SK-N-SH (cell line): ENCODE data around the gene EFHD2. TPM values are rescaled to one million over a fixed set of nuclear protein-coding genes. Genes with fewer than 3 reads are reported as not detected.

Source experiments
- CTCF ChIA-PET: fragments of 300-600, 350-600 bp; formaldehyde crosslinking; extraction: SDS; loops from one replicate; lab custom pipeline; 2021; lab: Yijun Ruan, JAX
- POLR2A ChIA-PET: fragments of 350-600 bp; sonication (Branson Sonifier 250); formaldehyde crosslinking; extraction: SDS; loops from one replicate; lab custom pipeline; 2020; ENCODE audit warnings: antibody characterized with exemption, inconsistent platforms; lab: Yijun Ruan, JAX
- DNase-seq: peaks from one replicate; pipeline ENCODE4 v3.0.0; 2012
- H2AFZ ChIP-seq: fragments of 200-600 bp; sonication (generic); 2 replicates; pipeline ENCODE4 v1.8.1; 2016; ENCODE audit warnings: antibody characterized with exemption, mild to moderate bottlenecking, low read depth
- H3F3A ChIP-seq: fragments of 200-600 bp; sonication (generic); replicated peaks from 2 replicates; pipeline ENCODE3; 2016; ENCODE audit warnings: antibody characterized with exemption, mild to moderate bottlenecking; ENCODE audit not compliant: insufficient read depth
- H3K27ac ChIP-seq, 2 experiments: fragments of 200-500 bp in 1 of 2; fragments of 200-600 bp in 1 of 2; sonication (Bioruptor generic) in 1 of 2; sonication (generic), shearing (Covaris generic) in 1 of 2; 2 replicates each; pipeline versions ENCODE4 v1.5.1 to v1.6.1; 2014 to 2016; ENCODE audit warnings: low read depth in 2 of 2, inconsistent platforms in 1 of 2, low read length in 1 of 2, mild to moderate bottlenecking in 1 of 2, mixed read lengths in 1 of 2
- H3K27me3 ChIP-seq: fragments of 200-600 bp; sonication (generic), shearing (Covaris generic); 2 replicates; pipeline ENCODE4 v1.6.1; 2016; ENCODE audit warnings: mixed run types; ENCODE audit not compliant: insufficient read depth
- H3K36me3 ChIP-seq, 2 experiments: fragments of 200-500 bp in 1 of 2; fragments of 200-600 bp in 1 of 2; sonication (Bioruptor generic) in 1 of 2; sonication (generic) in 1 of 2; replicated peaks in 1 of 2; 2 replicates each; pipeline versions ENCODE3 to v1.5.1; 2014 to 2016; ENCODE audit warnings: low read length in 1 of 2, mild to moderate bottlenecking in 1 of 2; ENCODE audit not compliant: insufficient read depth in 2 of 2, control insufficient read depth in 1 of 2
- H3K4me1 ChIP-seq, 2 experiments: fragments of 200-500 bp in 1 of 2; fragments of 200-600 bp in 1 of 2; sonication (Bioruptor generic) in 1 of 2; sonication (generic), shearing (Covaris generic) in 1 of 2; 2 replicates each; pipeline versions ENCODE4 v1.5.1 to v1.6.1; 2014 to 2016; ENCODE audit warnings: low read depth in 1 of 2, low read length in 1 of 2, mixed run types in 1 of 2; ENCODE audit not compliant: insufficient read depth in 2 of 2, control insufficient read depth in 1 of 2
- H3K4me2 ChIP-seq: fragments of 200-600 bp; sonication (generic), shearing (Covaris generic); 2 replicates; pipeline ENCODE4 v1.6.1; 2017; ENCODE audit warnings: mixed run types
- H3K4me3 ChIP-seq, 2 experiments: fragments of 200-500 bp in 1 of 2; fragments of 200-600 bp in 1 of 2; sonication (Bioruptor generic) in 1 of 2; sonication (generic), shearing (Covaris generic) in 1 of 2; 2 replicates each; pipeline versions ENCODE4 v1.5.1 to v1.8.1; 2014 to 2016; ENCODE audit warnings: low read depth in 2 of 2, inconsistent platforms in 1 of 2, low read length in 1 of 2, mild to moderate bottlenecking in 1 of 2, mixed read lengths in 1 of 2, moderate library complexity in 1 of 2
- H3K79me2 ChIP-seq: fragments of 200-600 bp; sonication (generic); 2 replicates; pipeline ENCODE4 v1.8.1; 2017; ENCODE audit warnings: mild to moderate bottlenecking; ENCODE audit not compliant: insufficient read depth
- H3K9ac ChIP-seq: fragments of 200-600 bp; sonication (generic); 2 replicates; pipeline ENCODE4 v1.6.1; 2017; ENCODE audit warnings: mixed run types
- H3K9me2 ChIP-seq: fragments of 200-600 bp; sonication (generic); 2 replicates; pipeline ENCODE4 v1.6.1; 2017; ENCODE audit warnings: mixed run types
- H3K9me3 ChIP-seq: fragments of 200-600 bp; sonication (generic); 2 replicates; pipeline ENCODE4 v1.6.1; 2017; ENCODE audit warnings: mixed run types, mild to moderate bottlenecking, moderate library complexity
- H4K20me1 ChIP-seq: fragments of 200-600 bp; sonication (generic); 2 replicates; pipeline ENCODE4 v1.6.1; 2017; ENCODE audit warnings: mild to moderate bottlenecking, mixed run types; ENCODE audit not compliant: insufficient read depth
- CHD2 ChIP-seq: fragments of 150-350 bp; IDR thresholded peaks from 2 replicates; pipeline ENCODE4 v1.6.1; 2018; ENCODE audit warnings: low read length; ENCODE audit not compliant: partially characterized antibody
- ELF1 ChIP-seq: IDR thresholded peaks from 2 replicates; pipeline ENCODE4 v1.4.0; 2012
- EZH2phosphoT487 ChIP-seq: fragments of 200-600 bp; sonication (generic); IDR thresholded peaks from 2 replicates; pipeline ENCODE4 v1.6.1; 2017; ENCODE audit warnings: low read depth, mixed run types, mild to moderate bottlenecking, antibody characterized with exemption, moderate library complexity, borderline replicate concordance
- FOXJ3 ChIP-seq: sonication (generic); formaldehyde crosslinking; IDR thresholded peaks from 2 replicates; pipeline ENCODE4 v1.5.1; 2020; ENCODE audit warnings: mild to moderate bottlenecking, missing genetic modification reagents
- JUND ChIP-seq: IDR thresholded peaks from 2 replicates; pipeline ENCODE4 v1.4.0; 2012
- MXI1 ChIP-seq: IDR thresholded peaks from 2 replicates; pipeline ENCODE4 v1.6.1; 2012; ENCODE audit warnings: mild to moderate bottlenecking, low read depth, low read length, improper control_type of control experiment
- NFIC ChIP-seq: IDR thresholded peaks from 2 replicates; pipeline ENCODE4 v1.4.0; 2012; ENCODE audit warnings: borderline replicate concordance
- POLR2AphosphoS5 ChIP-seq: IDR thresholded peaks from 2 replicates; pipeline ENCODE4 v1.6.1; 2012; ENCODE audit warnings: low read depth, low read length
- RFX5 ChIP-seq: IDR thresholded peaks from 2 replicates; pipeline ENCODE4 v1.6.1; 2012; ENCODE audit warnings: mild to moderate bottlenecking, improper control_type of control experiment, low read length
- RXRA ChIP-seq: IDR thresholded peaks from 2 replicates; pipeline ENCODE4 v1.4.0; 2012; ENCODE audit warnings: low read depth, mild to moderate bottlenecking, borderline replicate concordance
- TAF1 ChIP-seq: IDR thresholded peaks from 2 replicates; pipeline ENCODE4 v1.6.1; 2012; ENCODE audit warnings: low read depth, mild to moderate bottlenecking, low read length, moderate library complexity, borderline replicate concordance
- TCF12 ChIP-seq: IDR thresholded peaks from 2 replicates; pipeline ENCODE4 v1.4.0; 2012
- TEAD4 ChIP-seq: IDR thresholded peaks from 2 replicates; pipeline ENCODE4 v1.4.0; 2012; ENCODE audit warnings: mild to moderate bottlenecking, borderline replicate concordance; ENCODE audit not compliant: insufficient read depth
- YY1 ChIP-seq: IDR thresholded peaks from 2 replicates; pipeline ENCODE4 v1.4.0; 2012; ENCODE audit warnings: low read depth, mild to moderate bottlenecking
- WGBS: methylation state at CpG from one replicate; pipeline ENCODE4 v1.1.6; 2017; ENCODE audit warnings: low lambda C conversion rate; 5-methylcytosine and 5-hydroxymethylcytosine counted together
- polyA plus RNA-seq, 3 experiments: library from polyadenylated mRNA; depleted of rRNA; stranded (reverse); fragments of >200 nt; gene quantifications; 2 replicates each; pipeline ENCODE4 v1.2.3, GENCODE V29; 2012
- TF ChIP-seq, protein P1 (sequence below): IDR thresholded peaks from 2 replicates; pipeline ENCODE4 v1.6.1; 2012; ENCODE audit warnings: mild to moderate bottlenecking, low read depth, low read length, moderate library complexity
- TF ChIP-seq, protein P2 (sequence below): IDR thresholded peaks from 2 replicates; pipeline ENCODE4 v1.4.0; 2012; ENCODE audit warnings: low read depth, borderline replicate concordance
- TF ChIP-seq, protein P3 (sequence below): fragments of 150-350 bp; IDR thresholded peaks from 2 replicates; pipeline ENCODE4 v1.6.1; 2016; ENCODE audit warnings: mild to moderate bottlenecking, low read depth, low read length
- TF ChIP-seq, protein P4 (sequence below): fragments of 200-600 bp; sonication (generic); IDR thresholded peaks from 2 replicates; pipeline ENCODE4 v1.6.1; 2017; ENCODE audit warnings: antibody characterized with exemption, mild to moderate bottlenecking, moderate library complexity
- TF ChIP-seq, protein P5 (sequence below): IDR thresholded peaks from 2 replicates; pipeline ENCODE4; 2012

The EFHD2 gene
- polyA plus RNA-seq, 1 of the 3 experiments (the other 2 are of a cell fraction): 59.8 TPM

DNA sequence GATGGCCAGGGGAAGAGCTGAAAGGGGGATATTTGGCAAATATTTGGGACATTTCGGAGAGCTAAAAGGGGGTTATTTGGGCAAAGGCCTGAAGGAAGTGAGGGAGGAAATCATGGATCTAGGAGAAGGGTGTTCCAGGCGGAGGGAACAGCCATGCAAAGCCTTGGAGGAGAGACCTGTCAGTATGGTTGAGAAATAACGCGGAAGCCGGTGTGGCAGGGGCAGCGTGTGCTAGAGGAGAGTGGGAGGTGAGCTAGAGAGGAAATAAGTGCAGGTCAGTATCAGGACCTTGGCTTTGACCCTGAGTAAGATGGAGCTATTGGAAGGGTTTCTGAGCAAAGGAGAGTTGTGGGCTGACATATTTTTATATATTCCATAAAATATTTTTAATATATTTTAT lies 31.6 kb downstream of the EFHD2 start:
- ChIA-PET POLR2A (no interaction called here), CTCF (interaction anchor here (1.3 to 4.7 kb wide), 2 partner anchors 10 to 118 kb away, joined by 20 to 28 read pairs; no protein-coding TSS in a partner anchor)
- Histone ChIP-seq H3K79me2 (no peaks in the 10 kb centered on the region), H4K20me1 (no peaks in the 10 kb centered on the region), H3K4me2 (no peak overlapping the region), H3K27me3 (no peaks in the 10 kb centered on the region), H3K9me3 (no peaks in the 10 kb centered on the region), H3K4me1 (peaks cover 0 to 3% of the 10 kb centered on the region in 2 experiments; a peak in 1 of 4 replicates)
- TF ChIP-seq POLR2AphosphoS5 (no peak), CHD2 (no peak), NFIC (no peak), EZH2phosphoT487 (no peak), JUND (no peak)
- TF ChIP-seq, protein P1, sequence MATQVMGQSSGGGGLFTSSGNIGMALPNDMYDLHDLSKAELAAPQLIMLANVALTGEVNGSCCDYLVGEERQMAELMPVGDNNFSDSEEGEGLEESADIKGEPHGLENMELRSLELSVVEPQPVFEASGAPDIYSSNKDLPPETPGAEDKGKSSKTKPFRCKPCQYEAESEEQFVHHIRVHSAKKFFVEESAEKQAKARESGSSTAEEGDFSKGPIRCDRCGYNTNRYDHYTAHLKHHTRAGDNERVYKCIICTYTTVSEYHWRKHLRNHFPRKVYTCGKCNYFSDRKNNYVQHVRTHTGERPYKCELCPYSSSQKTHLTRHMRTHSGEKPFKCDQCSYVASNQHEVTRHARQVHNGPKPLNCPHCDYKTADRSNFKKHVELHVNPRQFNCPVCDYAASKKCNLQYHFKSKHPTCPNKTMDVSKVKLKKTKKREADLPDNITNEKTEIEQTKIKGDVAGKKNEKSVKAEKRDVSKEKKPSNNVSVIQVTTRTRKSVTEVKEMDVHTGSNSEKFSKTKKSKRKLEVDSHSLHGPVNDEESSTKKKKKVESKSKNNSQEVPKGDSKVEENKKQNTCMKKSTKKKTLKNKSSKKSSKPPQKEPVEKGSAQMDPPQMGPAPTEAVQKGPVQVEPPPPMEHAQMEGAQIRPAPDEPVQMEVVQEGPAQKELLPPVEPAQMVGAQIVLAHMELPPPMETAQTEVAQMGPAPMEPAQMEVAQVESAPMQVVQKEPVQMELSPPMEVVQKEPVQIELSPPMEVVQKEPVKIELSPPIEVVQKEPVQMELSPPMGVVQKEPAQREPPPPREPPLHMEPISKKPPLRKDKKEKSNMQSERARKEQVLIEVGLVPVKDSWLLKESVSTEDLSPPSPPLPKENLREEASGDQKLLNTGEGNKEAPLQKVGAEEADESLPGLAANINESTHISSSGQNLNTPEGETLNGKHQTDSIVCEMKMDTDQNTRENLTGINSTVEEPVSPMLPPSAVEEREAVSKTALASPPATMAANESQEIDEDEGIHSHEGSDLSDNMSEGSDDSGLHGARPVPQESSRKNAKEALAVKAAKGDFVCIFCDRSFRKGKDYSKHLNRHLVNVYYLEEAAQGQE: no peak
- TF ChIP-seq, all 33 proteins: peak for 0
- H3F3A ChIP-seq: no peaks in the 10 kb centered on the region
- H3K9me2 ChIP-seq: no peaks in the 10 kb centered on the region
- no peak overlapping the region for H3K9ac ChIP-seq
- H2AFZ ChIP-seq: no peak overlapping the region
- no peak overlapping the region for H3K27ac ChIP-seq
- WGBS: 81% methylated on average over 6 of the region's 6 CpGs
- H3K36me3 ChIP-seq: no peaks in the 10 kb centered on the region
- H3K4me3 ChIP-seq: no peak overlapping the region
- DNase-seq: no peak

DNA sequence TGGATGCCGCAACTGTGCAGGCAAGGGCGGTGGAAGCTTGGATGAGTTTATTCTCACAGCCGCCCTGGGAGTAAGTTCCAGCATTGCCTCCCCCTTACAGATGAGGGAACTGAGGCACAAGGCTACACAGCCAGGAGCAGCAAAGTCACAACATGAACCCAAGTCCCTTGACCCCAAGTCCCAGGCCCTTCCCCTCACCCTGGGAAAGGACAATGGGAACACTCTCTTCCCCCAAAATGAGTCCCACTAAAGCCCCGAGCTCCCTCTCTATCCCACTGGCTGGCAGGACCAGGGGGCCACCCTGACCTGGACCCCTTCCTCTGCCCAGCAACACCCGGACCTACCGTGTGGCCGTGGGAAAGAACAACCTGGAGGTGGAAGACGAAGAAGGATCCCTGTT lies 32.4 kb downstream of the EFHD2 start:
- Histone ChIP-seq H3K9ac (no peak overlapping the region), H3K9me2 (no peaks in the 10 kb centered on the region), H4K20me1 (no peaks in the 10 kb centered on the region), H3K36me3 (no peaks in the 10 kb centered on the region), H3K9me3 (no peaks in the 10 kb centered on the region), H3K27me3 (no peaks in the 10 kb centered on the region), H3K27ac (no peak overlapping the region), H3K4me3 (no peak overlapping the region), H3K79me2 (no peaks in the 10 kb centered on the region), H3F3A (no peaks in the 10 kb centered on the region), H2AFZ (no peak overlapping the region), H3K4me1 (peaks cover 0 to 3% of the 10 kb centered on the region in 2 experiments; a peak in 1 of 4 replicates), H3K4me2 (no peak overlapping the region)
- POLR2A ChIA-PET: no interaction called here
- DNase-seq: no peak
- 89% methylated on average over 8 of the region's 8 CpGs for WGBS
- CTCF ChIA-PET: interaction anchor here (0.6 to 4.7 kb wide), 4 partner anchors 11 to 118 kb away, joined by 3 to 28 read pairs (median 12); no protein-coding TSS in a partner anchor
- TF ChIP-seq MXI1: no peak
- TF ChIP-seq, protein P2, sequence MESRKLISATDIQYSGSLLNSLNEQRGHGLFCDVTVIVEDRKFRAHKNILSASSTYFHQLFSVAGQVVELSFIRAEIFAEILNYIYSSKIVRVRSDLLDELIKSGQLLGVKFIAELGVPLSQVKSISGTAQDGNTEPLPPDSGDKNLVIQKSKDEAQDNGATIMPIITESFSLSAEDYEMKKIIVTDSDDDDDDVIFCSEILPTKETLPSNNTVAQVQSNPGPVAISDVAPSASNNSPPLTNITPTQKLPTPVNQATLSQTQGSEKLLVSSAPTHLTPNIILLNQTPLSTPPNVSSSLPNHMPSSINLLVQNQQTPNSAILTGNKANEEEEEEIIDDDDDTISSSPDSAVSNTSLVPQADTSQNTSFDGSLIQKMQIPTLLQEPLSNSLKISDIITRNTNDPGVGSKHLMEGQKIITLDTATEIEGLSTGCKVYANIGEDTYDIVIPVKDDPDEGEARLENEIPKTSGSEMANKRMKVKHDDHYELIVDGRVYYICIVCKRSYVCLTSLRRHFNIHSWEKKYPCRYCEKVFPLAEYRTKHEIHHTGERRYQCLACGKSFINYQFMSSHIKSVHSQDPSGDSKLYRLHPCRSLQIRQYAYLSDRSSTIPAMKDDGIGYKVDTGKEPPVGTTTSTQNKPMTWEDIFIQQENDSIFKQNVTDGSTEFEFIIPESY: no peak
- TF ChIP-seq EZH2phosphoT487: no peak
- TF ChIP-seq, protein P3, sequence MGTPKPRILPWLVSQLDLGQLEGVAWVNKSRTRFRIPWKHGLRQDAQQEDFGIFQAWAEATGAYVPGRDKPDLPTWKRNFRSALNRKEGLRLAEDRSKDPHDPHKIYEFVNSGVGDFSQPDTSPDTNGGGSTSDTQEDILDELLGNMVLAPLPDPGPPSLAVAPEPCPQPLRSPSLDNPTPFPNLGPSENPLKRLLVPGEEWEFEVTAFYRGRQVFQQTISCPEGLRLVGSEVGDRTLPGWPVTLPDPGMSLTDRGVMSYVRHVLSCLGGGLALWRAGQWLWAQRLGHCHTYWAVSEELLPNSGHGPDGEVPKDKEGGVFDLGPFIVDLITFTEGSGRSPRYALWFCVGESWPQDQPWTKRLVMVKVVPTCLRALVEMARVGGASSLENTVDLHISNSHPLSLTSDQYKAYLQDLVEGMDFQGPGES: no peak
- TF ChIP-seq RXRA: no peak
- TF ChIP-seq YY1: no peak
- TF ChIP-seq TCF12: no peak
- TF ChIP-seq RFX5: no peak
- no peak for TF ChIP-seq TAF1
- TF ChIP-seq, protein P4, sequence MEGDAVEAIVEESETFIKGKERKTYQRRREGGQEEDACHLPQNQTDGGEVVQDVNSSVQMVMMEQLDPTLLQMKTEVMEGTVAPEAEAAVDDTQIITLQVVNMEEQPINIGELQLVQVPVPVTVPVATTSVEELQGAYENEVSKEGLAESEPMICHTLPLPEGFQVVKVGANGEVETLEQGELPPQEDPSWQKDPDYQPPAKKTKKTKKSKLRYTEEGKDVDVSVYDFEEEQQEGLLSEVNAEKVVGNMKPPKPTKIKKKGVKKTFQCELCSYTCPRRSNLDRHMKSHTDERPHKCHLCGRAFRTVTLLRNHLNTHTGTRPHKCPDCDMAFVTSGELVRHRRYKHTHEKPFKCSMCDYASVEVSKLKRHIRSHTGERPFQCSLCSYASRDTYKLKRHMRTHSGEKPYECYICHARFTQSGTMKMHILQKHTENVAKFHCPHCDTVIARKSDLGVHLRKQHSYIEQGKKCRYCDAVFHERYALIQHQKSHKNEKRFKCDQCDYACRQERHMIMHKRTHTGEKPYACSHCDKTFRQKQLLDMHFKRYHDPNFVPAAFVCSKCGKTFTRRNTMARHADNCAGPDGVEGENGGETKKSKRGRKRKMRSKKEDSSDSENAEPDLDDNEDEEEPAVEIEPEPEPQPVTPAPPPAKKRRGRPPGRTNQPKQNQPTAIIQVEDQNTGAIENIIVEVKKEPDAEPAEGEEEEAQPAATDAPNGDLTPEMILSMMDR: no peak
- TF ChIP-seq ELF1: no peak
- no peak for TF ChIP-seq FOXJ3 (CRISPR knock-in tag)
- TF ChIP-seq, protein P5, sequence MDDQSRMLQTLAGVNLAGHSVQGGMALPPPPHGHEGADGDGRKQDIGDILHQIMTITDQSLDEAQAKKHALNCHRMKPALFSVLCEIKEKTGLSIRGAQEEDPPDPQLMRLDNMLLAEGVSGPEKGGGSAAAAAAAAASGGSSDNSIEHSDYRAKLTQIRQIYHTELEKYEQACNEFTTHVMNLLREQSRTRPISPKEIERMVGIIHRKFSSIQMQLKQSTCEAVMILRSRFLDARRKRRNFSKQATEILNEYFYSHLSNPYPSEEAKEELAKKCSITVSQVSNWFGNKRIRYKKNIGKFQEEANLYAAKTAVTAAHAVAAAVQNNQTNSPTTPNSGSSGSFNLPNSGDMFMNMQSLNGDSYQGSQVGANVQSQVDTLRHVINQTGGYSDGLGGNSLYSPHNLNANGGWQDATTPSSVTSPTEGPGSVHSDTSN: no peak
- no peak for TF ChIP-seq TEAD4
